Activated CD8-positive, alpha-beta memory T cell treated with anti-CD3 and anti-CD28 coated beads for 1 hour (primary cell): ENCODE data around the gene DSTYK.
A peak's percentile ranks its signal among the peaks of the same experiment; 100 is the strongest.

Source experiments
- DNase-seq, 2 donors: peaks; one replicate each; pipeline ENCODE4 v3.0.0-alpha.2; 2020; ENCODE audit warnings: low read depth in 1 of 2; ENCODE audit errors: extremely low read depth in 1 of 2

The DSTYK gene

GRCh38 chr1:205133287-205133686 lies 78.2 kb downstream of the DSTYK start:
- no peak for DNase-seq

GRCh38 chr1:205129447-205130029 lies 82.0 kb downstream of the DSTYK start:
- no peak for DNase-seq

- no peak for DNase-seq
These were observed 83.5 kb downstream of the DSTYK start for GRCh38 chr1:205128050-205128449.

GRCh38 chr1:205127646-205128045 lies 83.9 kb downstream of the DSTYK start:
- no peak for DNase-seq

- DNase-seq = no peak
These were observed 86.8 kb downstream of the DSTYK start for GRCh38 chr1:205124726-205125125.

- DNase-seq = no peak
These were observed 89.0 kb downstream of the DSTYK start for GRCh38 chr1:205122489-205122882.

- DNase-seq = peak; percentile 88 to 91
These were observed 89.6 kb downstream of the DSTYK start, which contains the start of gene RBBP5 for GRCh38 chr1:205121660-205122488. TSS of gene RBBP5 (minus strand) at chr1:205121978. CDS start at chr1:205121873, 105 bp downstream.

GRCh38 chr1:205118752-205119151 lies 92.8 kb downstream of the DSTYK start:
- no peak for DNase-seq

- no peak for DNase-seq
These were observed 100.1 kb downstream of the DSTYK start for GRCh38 chr1:205111354-205111753.

- DNase-seq = no peak
These were observed 101.8 kb downstream of the DSTYK start for GRCh38 chr1:205109711-205110110.

- DNase-seq = no peak
These were observed 102.2 kb downstream of the DSTYK start for GRCh38 chr1:205109269-205109668.

- DNase-seq = no peak
These were observed 103.0 kb downstream of the DSTYK start for GRCh38 chr1:205108464-205108863.

GRCh38 chr1:205107327-205107726 lies 104.2 kb downstream of the DSTYK start:
- DNase-seq = no peak

- DNase-seq = no peak
These were observed 109.1 kb downstream of the DSTYK start for GRCh38 chr1:205102404-205102803.

- DNase-seq = no peak
These were observed 113.3 kb downstream of the DSTYK start for GRCh38 chr1:205098242-205098641.

GRCh38 chr1:205095422-205095821 lies 116.1 kb downstream of the DSTYK start:
- DNase-seq = no peak
